GM23248 (cell line): Measurements from ENCODE around the gene CROCC. TPM values are rescaled to one million over a fixed set of nuclear protein-coding genes. Genes with fewer than 3 reads are reported as not detected.

Experiments used
- DNase-seq: peaks from one replicate; pipeline ENCODE4 v3.0.0-alpha.2; 2015
- H2AFZ ChIP-seq: fragments of 200-600 bp; sonication (generic); 2 replicates; pipeline ENCODE4 v1.6.1; 2016; ENCODE audit warnings: antibody characterized with exemption
- H3F3A ChIP-seq: fragments of 200-600 bp; sonication (generic); 2 replicates; pipeline ENCODE4 v1.6.1; 2016; ENCODE audit warnings: mild to moderate bottlenecking, antibody characterized with exemption, mixed run types; ENCODE audit not compliant: insufficient read depth
- H3K27ac ChIP-seq: fragments of 200-600 bp; sonication (generic); 2 replicates; pipeline ENCODE4 v1.5.1; 2016; ENCODE audit warnings: mild to moderate bottlenecking
- H3K27me3 ChIP-seq: fragments of 200-600 bp; sonication (generic); replicated peaks from 2 replicates; pipeline ENCODE4 v1.6.1; 2016; ENCODE audit warnings: mild to moderate bottlenecking; ENCODE audit not compliant: insufficient read depth
- H3K36me3 ChIP-seq: fragments of 200-600 bp; sonication (generic); 2 replicates; pipeline ENCODE4 v1.6.1; 2016; ENCODE audit warnings: low read depth, mild to moderate bottlenecking
- H3K4me1 ChIP-seq: fragments of 200-600 bp; sonication (generic); 2 replicates; pipeline ENCODE4 v1.6.1; 2016; ENCODE audit warnings: mild to moderate bottlenecking; ENCODE audit not compliant: insufficient read depth
- H3K4me2 ChIP-seq: fragments of 200-600 bp; sonication (generic); one replicate; pipeline ENCODE4 v1.6.1; 2016; ENCODE audit warnings: mild to moderate bottlenecking; ENCODE audit not compliant: unreplicated experiment
- H3K4me3 ChIP-seq: fragments of 200-600 bp; sonication (generic); 2 replicates; pipeline ENCODE4 v1.5.1; 2016; ENCODE audit warnings: mild to moderate bottlenecking
- H3K79me2 ChIP-seq: fragments of 200-600 bp; sonication (generic); 2 replicates; pipeline ENCODE4 v1.6.1; 2016; ENCODE audit warnings: mild to moderate bottlenecking; ENCODE audit not compliant: insufficient read depth
- H3K9ac ChIP-seq: fragments of 200-600 bp; sonication (generic); 2 replicates; pipeline ENCODE4 v1.6.1; 2016; ENCODE audit warnings: mild to moderate bottlenecking
- H3K9me2 ChIP-seq: fragments of 200-600 bp; sonication (generic); 2 replicates; pipeline ENCODE4 v1.6.1; 2016; ENCODE audit warnings: mixed run types, mild to moderate bottlenecking, moderate library complexity; ENCODE audit not compliant: insufficient read depth
- H3K9me3 ChIP-seq: fragments of 200-600 bp; sonication (generic); one replicate; pipeline ENCODE4 v1.6.1; 2017; ENCODE audit warnings: low read depth
- H4K20me1 ChIP-seq: fragments of 200-600 bp; sonication (generic); 2 replicates; pipeline ENCODE4 v1.6.0; 2016; ENCODE audit not compliant: insufficient read depth
- EZH2 ChIP-seq: fragments of 200-600 bp; sonication (generic); IDR thresholded peaks from 2 replicates; pipeline ENCODE4 v1.6.1; 2018; ENCODE audit warnings: antibody characterized with exemption, mild to moderate bottlenecking; ENCODE audit not compliant: insufficient read depth, poor library complexity, severe bottlenecking
- EZH2phosphoT487 ChIP-seq: fragments of 200-600 bp; sonication (generic); IDR thresholded peaks from 2 replicates; pipeline ENCODE4 v1.6.1; 2018; ENCODE audit warnings: antibody characterized with exemption, moderate library complexity, mild to moderate bottlenecking, low read depth; ENCODE audit not compliant: insufficient read depth
- WGBS, 2 experiments: methylation state at CpG; one replicate each; pipeline ENCODE4 v1.1.6; 2015 to 2017; ENCODE audit warnings: low lambda C conversion rate in 2 of 2, low coverage in 1 of 2; ENCODE audit errors: missing lambda C conversion rate in 2 of 2; 5-methylcytosine and 5-hydroxymethylcytosine counted together
- in situ Hi-C: fragments of 300-500 bp; cut with MboI; formaldehyde crosslinking; loops from 2 replicates; pipeline ENCODE4 v1.15.0; 2020
- polyA plus RNA-seq: library from polyadenylated mRNA; unstranded; fragments of >200 nt; fragmentation: Nextera tagmentation; extraction: Ambion mirVana; gene quantifications from 2 replicates; pipeline ENCODE4 v1.2.1, GENCODE V29; 2016
- small RNA-seq: library from RNA; depleted of rRNA; stranded (forward); fragments of <200 nt; gene quantifications from one replicate; pipeline ENCODE3, GENCODE V24; 2014; ENCODE audit warnings: low read depth, low replicate concordance
- total RNA-seq: library from RNA; depleted of rRNA; stranded (reverse); fragments of >200 nt; shearing (Covaris generic); gene quantifications from 2 replicates; pipeline ENCODE4 v1.2.3, GENCODE V29; 2014; rRNA removed

The CROCC gene
- total and polyA plus RNA-seq, 2 experiments from 2014 or later: 5.2 to 17.6 TPM

- no peaks in the 10 kb centered on the region for H3K4me1 ChIP-seq
- H2AFZ ChIP-seq: no peak overlapping the region
- no peaks in the 10 kb centered on the region for H3K79me2 ChIP-seq
- no peak overlapping the region for H3K27ac ChIP-seq
- WGBS, 2 experiments: 95 to 100% methylated on average over 2 of the region's 2 CpGs
- H3F3A ChIP-seq: peaks cover 25% of the 10 kb centered on the region
- no peak for TF ChIP-seq EZH2phosphoT487
- TF ChIP-seq EZH2: no peak
- in situ Hi-C loops: no loop called here
- H3K36me3 ChIP-seq: peaks cover 40% of the 10 kb centered on the region
- no peaks in the 10 kb centered on the region for H3K9me3 ChIP-seq
- H3K4me2 ChIP-seq: no peak overlapping the region
- no peaks in the 10 kb centered on the region for H3K9me2 ChIP-seq
- no peak overlapping the region for H3K4me3 ChIP-seq
- H3K9ac ChIP-seq: no peak overlapping the region
- no peaks in the 10 kb centered on the region for H3K27me3 ChIP-seq
- no peak for DNase-seq
- H4K20me1 ChIP-seq: no peaks in the 10 kb centered on the region
These were observed 98.8 kb downstream of the CROCC start for GRCh38 chr1:17020502-17020901.

GRCh38 chr1:17021896-17022295 lies 100.2 kb downstream of the CROCC start:
- no peak overlapping the region for H3K4me2 ChIP-seq
- no peak for TF ChIP-seq EZH2phosphoT487
- no peak for TF ChIP-seq EZH2
- no peak overlapping the region for H3K27ac ChIP-seq
- no peaks in the 10 kb centered on the region for H3K4me1 ChIP-seq
- H3K9me2 ChIP-seq: no peaks in the 10 kb centered on the region
- H3K4me3 ChIP-seq: no peak overlapping the region
- no peaks in the 10 kb centered on the region for H3K27me3 ChIP-seq
- in situ Hi-C loops: no loop called here
- WGBS, 2 experiments: 94 to 98% methylated on average over 10 of the region's 10 CpGs
- H3K36me3 ChIP-seq: peaks cover 45% of the 10 kb centered on the region
- no peak for DNase-seq
- H2AFZ ChIP-seq: no peak overlapping the region
- H3F3A ChIP-seq: peaks cover 15% of the 10 kb centered on the region
- H4K20me1 ChIP-seq: no peaks in the 10 kb centered on the region
- H3K9me3 ChIP-seq: no peaks in the 10 kb centered on the region
- no peaks in the 10 kb centered on the region for H3K79me2 ChIP-seq
- no peak overlapping the region for H3K9ac ChIP-seq

Small RNA genes lying within 50 kb of the gene (small RNA-seq; reads per million reads assigned to genes)
- not detected for gene RNU1-2
- gene RNU1-5P: not detected

Other genes with a start within 250 kb of the CROCC start
- gene RNU1-4, start 181.4 kb upstream of the CROCC start, total RNA-seq: under 0.01 TPM in 1 of 2 replicates, not detected in the other
- not detected in 2 replicates for gene RNU1-4, start 181.4 kb upstream of the CROCC start, polyA plus RNA-seq
- gene RNU1-2, start 26.0 kb upstream of the CROCC start, total RNA-seq: under 0.01 TPM in 1 of 2 replicates, not detected in the other
- gene RNU1-2, start 26.0 kb upstream of the CROCC start, polyA plus RNA-seq: not detected in 2 replicates
- 164 and 189 TPM in 2 replicates for gene MFAP2, start 58.7 kb downstream of the CROCC start, total RNA-seq
- gene MFAP2, start 58.7 kb downstream of the CROCC start, polyA plus RNA-seq: 469 and 471 TPM in 2 replicates
- 29.6 and 44.6 TPM in 2 replicates for gene ATP13A2, start 90.0 kb downstream of the CROCC start, total RNA-seq
- 30.5 and 32.4 TPM in 2 replicates for gene ATP13A2, start 90.0 kb downstream of the CROCC start, polyA plus RNA-seq
- gene SDHB, start 132.1 kb downstream of the CROCC start, total RNA-seq: 84.1 and 126 TPM in 2 replicates
- 124 and 132 TPM in 2 replicates for gene SDHB, start 132.1 kb downstream of the CROCC start, polyA plus RNA-seq
- gene PADI2, start 197.5 kb downstream of the CROCC start, total RNA-seq: 0.13 and 0.22 TPM in 2 replicates
- 0.08 and 0.11 TPM in 2 replicates for gene PADI2, start 197.5 kb downstream of the CROCC start, polyA plus RNA-seq